Endothelial cell of umbilical vein (primary cell): Measurements from ENCODE around the gene MYPN. TPM values are rescaled to one million over a fixed set of nuclear protein-coding genes. Genes with fewer than 3 reads are reported as not detected.

ENCODE experiments used
- BruUV-seq: library from RNA; stranded (reverse); fragments of 400-500 nt; replicated peaks from 2 replicates; lab custom pipeline; 2021; lab: Mats Ljungman, UMichigan
- CTCF ChIA-PET: fragments of 300-600, 350-600 bp; sonication (Branson Sonifier 250); formaldehyde crosslinking; loops from one replicate; lab custom pipeline; 2021; ENCODE audit warnings: antibody characterized with exemption, inconsistent platforms; lab: Charles Lee
- POLR2A ChIA-PET: fragments of 300-600, 350-600 bp; sonication (Branson Sonifier 250); formaldehyde crosslinking; loops from one replicate; lab custom pipeline; 2021; ENCODE audit warnings: antibody characterized with exemption, inconsistent platforms; lab: Charles Lee
- DNase-seq: peaks from one replicate; pipeline ENCODE4 v3.0.0-alpha.2; 2011; ENCODE audit warnings: low read depth, low spot score
- FAIRE-seq: peaks from 2 replicates; lab custom pipeline; 2011; peaks lifted over from hg19 to GRCh38; lab: Jason Lieb, UNC
- H2AFZ ChIP-seq: 2 replicates; pipeline ENCODE4 v1.6.0; 2012; ENCODE audit warnings: low read depth, low read length, control low read depth, inconsistent platforms
- H3K27ac ChIP-seq: 2 replicates; pipeline ENCODE4 v1.5.1; 2011; ENCODE audit warnings: low read depth, mild to moderate bottlenecking, control low read depth, low read length, moderate library complexity; ENCODE audit not compliant: insufficient read depth
- H3K27me3 ChIP-seq, 2 experiments: 2 replicates each; pipeline versions ENCODE4 v1.6.0 to v1.6.1; 2011; ENCODE audit warnings: low read length in 2 of 2, mixed read lengths in 1 of 2; ENCODE audit not compliant: control insufficient read depth in 2 of 2, insufficient read depth in 2 of 2
- H3K36me3 ChIP-seq, 2 experiments: 2 replicates in 1 of 2; 3 replicates in 1 of 2; pipeline ENCODE4 v1.5.1; 2011; ENCODE audit warnings: low read length in 2 of 2, mild to moderate bottlenecking in 1 of 2, moderate library complexity in 1 of 2; ENCODE audit not compliant: control insufficient read depth in 2 of 2, insufficient read depth in 2 of 2; ENCODE audit errors: extremely low read depth in 1 of 2
- H3K4me1 ChIP-seq: 3 replicates; pipeline ENCODE4 v1.5.1; 2011; ENCODE audit warnings: mild to moderate bottlenecking, low read length; ENCODE audit not compliant: control insufficient read depth, insufficient read depth; ENCODE audit errors: extremely low read depth
- H3K4me2 ChIP-seq: 2 replicates; pipeline ENCODE4 v1.6.1; 2011; ENCODE audit warnings: low read length, control low read depth, mixed read lengths; ENCODE audit not compliant: insufficient read depth
- H3K4me3 ChIP-seq, 3 experiments: fragments of 200-600 bp in 1 of 3; sonication (generic), shearing (Covaris generic) in 1 of 3; replicated peaks in 1 of 3; 2 replicates each; pipeline ENCODE4 v1.5.1; 2011 to 2016; ENCODE audit warnings: control low read depth in 3 of 3, low read length in 3 of 3, mild to moderate bottlenecking in 2 of 3, inconsistent platforms in 1 of 3, low read depth in 1 of 3, moderate library complexity in 1 of 3; ENCODE audit not compliant: insufficient read depth in 1 of 3
- H3K79me2 ChIP-seq: 2 replicates; pipeline ENCODE4 v1.6.0; 2012; ENCODE audit warnings: low read length, inconsistent platforms; ENCODE audit not compliant: control insufficient read depth, insufficient read depth
- H3K9ac ChIP-seq: replicated peaks from 2 replicates; pipeline ENCODE3; 2011; ENCODE audit warnings: low read length, control low read depth; ENCODE audit not compliant: insufficient read depth; ENCODE audit errors: extremely low read depth
- H3K9me1 ChIP-seq: replicated peaks from 3 replicates; pipeline ENCODE4 v1.6.0; 2011; ENCODE audit warnings: mild to moderate bottlenecking, low read length; ENCODE audit not compliant: control insufficient read depth, insufficient read depth; ENCODE audit errors: extremely low read depth
- H3K9me3 ChIP-seq: replicated peaks from 2 replicates; pipeline ENCODE4 v1.5.1; 2012; ENCODE audit warnings: low read length, inconsistent platforms; ENCODE audit not compliant: control insufficient read depth, insufficient read depth
- H4K20me1 ChIP-seq: replicated peaks from 2 replicates; pipeline ENCODE3; 2011; ENCODE audit warnings: mild to moderate bottlenecking, low read length; ENCODE audit not compliant: control insufficient read depth, insufficient read depth; ENCODE audit errors: extremely low read depth
- MYC ChIP-seq: IDR thresholded peaks from one replicate; pipeline ENCODE4 v1.6.1; 2011; ENCODE audit warnings: mild to moderate bottlenecking, low read depth, low read length
- POLR2A ChIP-seq: IDR thresholded peaks from 2 replicates; pipeline ENCODE4 v1.6.1; 2012; ENCODE audit warnings: low read depth, mild to moderate bottlenecking, control low read depth, low read length
- POLR2AphosphoS5 ChIP-seq: IDR thresholded peaks from 2 replicates; pipeline ENCODE4 v1.6.1; 2012; ENCODE audit warnings: low read depth, mild to moderate bottlenecking, control low read depth, low read length, moderate library complexity; ENCODE audit not compliant: insufficient read depth
- dilution Hi-C: fragments of 300-500 bp; cut with MboI; formaldehyde crosslinking; loops from one replicate; pipeline ENCODE4 v1.15.0; 2019; ENCODE audit warnings: low sequenced_read_pairs; ENCODE audit not compliant: extremely low pct_ligation_motif_present
- intact Hi-C: fragments of 100-400 bp; cut with micrococcal nuclease; formaldehyde crosslinking; loops from one replicate; pipeline ENCODE4 v1.10.0; 2022
- polyA plus RNA-seq, 4 experiments: library from polyadenylated mRNA; depleted of rRNA in 3 of 4; stranded (reverse) in 3 of 4; unstranded in 1 of 4; fragments of >200 nt; gene quantifications; 2 replicates each; pipeline versions ENCODE4 v1.2.1 to v1.2.3, GENCODE V29; 2011 to 2012; ENCODE audit warnings: missing spikeins in 1 of 4
- total RNA-seq: library from RNA; stranded (reverse); gene quantifications from 2 replicates; pipeline ENCODE4 v1.2.3, GENCODE V29; 2021
- TF ChIP-seq, protein P1 (sequence below): IDR thresholded peaks from 2 replicates; pipeline ENCODE4 v1.6.1; 2011; ENCODE audit not compliant: insufficient read depth, insufficient read length
- TF ChIP-seq, protein P2 (sequence below), 2 donors: IDR thresholded peaks; 1 replicate in 1 of 2; 2 replicates in 1 of 2; pipeline ENCODE4 v1.5.1; 2011; ENCODE audit warnings: low read length in 2 of 2, mild to moderate bottlenecking in 2 of 2, moderate library complexity in 2 of 2, control low read depth in 1 of 2, inconsistent platforms in 1 of 2, low read depth in 1 of 2; ENCODE audit not compliant: insufficient read depth in 1 of 2; ENCODE audit errors: extremely low read depth in 1 of 2

Gene MYPN
- total and polyA plus RNA-seq, 2 donors (not counting 3 experiments of a cell fraction or from before 2014, with no cell fraction given): 0.01 TPM; not detected in 1

DNA sequence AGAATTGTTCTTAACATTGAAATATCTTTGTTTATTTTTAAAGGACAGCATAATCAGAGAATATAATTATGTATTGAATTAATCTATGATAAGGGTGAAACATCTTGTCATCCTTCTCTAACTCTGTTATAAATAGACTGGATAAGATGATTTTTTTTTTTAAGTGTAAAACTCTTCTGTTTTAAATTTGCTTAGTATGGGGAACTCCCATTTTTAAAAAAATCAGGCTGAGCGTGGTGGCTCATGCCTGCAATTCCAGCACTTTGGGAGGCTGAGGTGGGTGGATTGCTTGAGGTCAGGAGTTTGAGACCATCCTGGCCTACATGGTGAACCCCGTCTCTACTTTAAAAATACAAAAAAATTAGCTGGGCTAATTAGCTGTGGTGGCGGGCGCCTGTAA, 24.8 kb upstream of the MYPN start:
- H3K4me1 ChIP-seq: peaks cover 6% of the 10 kb centered on the region
- no peak for FAIRE-seq

More for the DNA sequence above, 24.8 kb upstream of the MYPN start:
- POLR2A ChIA-PET: no interaction called here
- H3K4me2 ChIP-seq: no peak overlapping the region
- no TSS peak for BruUV-seq
- no peak overlapping the region for H3K9ac ChIP-seq
- no peaks in the 10 kb centered on the region for H3K79me2 ChIP-seq
- TF ChIP-seq MYC: no peak
- TF ChIP-seq, protein P1, sequence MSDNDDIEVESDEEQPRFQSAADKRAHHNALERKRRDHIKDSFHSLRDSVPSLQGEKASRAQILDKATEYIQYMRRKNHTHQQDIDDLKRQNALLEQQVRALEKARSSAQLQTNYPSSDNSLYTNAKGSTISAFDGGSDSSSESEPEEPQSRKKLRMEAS: no peak
- no peak for TF ChIP-seq POLR2A
- TF ChIP-seq POLR2AphosphoS5: no peak
- TF ChIP-seq, protein P2, sequence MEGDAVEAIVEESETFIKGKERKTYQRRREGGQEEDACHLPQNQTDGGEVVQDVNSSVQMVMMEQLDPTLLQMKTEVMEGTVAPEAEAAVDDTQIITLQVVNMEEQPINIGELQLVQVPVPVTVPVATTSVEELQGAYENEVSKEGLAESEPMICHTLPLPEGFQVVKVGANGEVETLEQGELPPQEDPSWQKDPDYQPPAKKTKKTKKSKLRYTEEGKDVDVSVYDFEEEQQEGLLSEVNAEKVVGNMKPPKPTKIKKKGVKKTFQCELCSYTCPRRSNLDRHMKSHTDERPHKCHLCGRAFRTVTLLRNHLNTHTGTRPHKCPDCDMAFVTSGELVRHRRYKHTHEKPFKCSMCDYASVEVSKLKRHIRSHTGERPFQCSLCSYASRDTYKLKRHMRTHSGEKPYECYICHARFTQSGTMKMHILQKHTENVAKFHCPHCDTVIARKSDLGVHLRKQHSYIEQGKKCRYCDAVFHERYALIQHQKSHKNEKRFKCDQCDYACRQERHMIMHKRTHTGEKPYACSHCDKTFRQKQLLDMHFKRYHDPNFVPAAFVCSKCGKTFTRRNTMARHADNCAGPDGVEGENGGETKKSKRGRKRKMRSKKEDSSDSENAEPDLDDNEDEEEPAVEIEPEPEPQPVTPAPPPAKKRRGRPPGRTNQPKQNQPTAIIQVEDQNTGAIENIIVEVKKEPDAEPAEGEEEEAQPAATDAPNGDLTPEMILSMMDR (IDR thresholded peaks at IDR 0.05; ENCODE audit: extremely low read depth in 1 of 2, insufficient read depth in 1 of 2, low read depth in 1 of 2, low read length in 2 of 2): no peak
- no peaks in the 10 kb centered on the region for H3K27me3 ChIP-seq
- H4K20me1 ChIP-seq: no peaks in the 10 kb centered on the region
- dilution Hi-C loops (no loop called here), intact Hi-C loops (loop anchor here (5.0 kb wide), 1 partner anchor 218 kb away; no protein-coding TSS in a partner anchor)
- H3K9me1 ChIP-seq: no peaks in the 10 kb centered on the region
- peak overlapping the region; percentile 73 for H2AFZ ChIP-seq
- no peaks in the 10 kb centered on the region for H3K36me3 ChIP-seq
- no peaks in the 10 kb centered on the region for H3K9me3 ChIP-seq
- DNase-seq: no peak
- no peak overlapping the region for H3K4me3 ChIP-seq
- H3K27ac ChIP-seq: no peak overlapping the region
- CTCF ChIA-PET: interaction anchor here (0.7 to 3.9 kb wide), 8 partner anchors 29 to 218 kb away, joined by 3 to 185 read pairs (median 6); no protein-coding TSS in a partner anchor
